GM18519 (cell line): Measurements from ENCODE around the gene RTEL1.
A peak's percentile ranks its signal among the peaks of the same experiment; 100 is the strongest.

Experiments
- ATAC-seq: cut with Tn5 transposase; IDR thresholded peaks from one replicate; pipeline ENCODE4 v1.9.1; 2021; ENCODE audit warnings: mild to moderate bottlenecking, moderate library complexity; ENCODE audit not compliant: unreplicated experiment, low FRiP score

Gene RTEL1

GRCh38 chr20:63698739-63699465 is 40.8 kb downstream of the RTEL1 start:
- no peak for ATAC-seq

DNA sequence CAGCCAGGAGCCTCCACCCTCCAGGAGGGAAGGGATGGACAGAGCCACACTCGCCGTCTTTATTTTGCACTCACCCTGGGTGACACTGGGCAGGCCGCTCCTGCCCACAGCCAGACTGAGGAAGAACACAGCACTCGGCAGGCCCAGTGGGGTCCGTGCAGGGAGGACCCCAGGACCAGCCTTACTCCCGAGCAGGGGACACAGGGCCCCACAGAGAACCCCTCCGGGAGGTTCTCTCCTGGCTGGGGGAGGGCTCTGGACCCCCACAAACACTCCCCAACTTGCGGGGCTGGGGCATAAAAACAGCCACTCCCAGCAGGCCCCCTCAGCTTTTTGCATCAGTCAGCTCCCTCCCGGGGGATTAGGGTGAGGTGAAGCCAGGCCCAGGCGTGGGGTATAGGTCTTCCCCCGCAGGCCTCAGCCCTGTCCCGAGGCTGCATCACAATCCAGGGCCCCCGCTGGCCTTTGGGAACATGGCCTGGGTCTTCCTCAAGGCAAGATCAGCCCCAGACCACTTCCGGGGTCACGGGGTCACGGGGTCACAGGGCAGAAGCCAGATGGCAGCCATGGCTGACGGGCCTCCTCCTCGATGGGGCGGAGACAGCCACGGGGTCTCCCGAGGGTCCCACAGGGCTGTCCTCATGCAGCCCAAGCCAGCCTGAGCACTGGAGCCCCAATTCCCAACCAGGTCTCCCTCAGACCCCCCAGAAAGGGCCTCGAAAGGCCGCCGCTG is 41.5 kb downstream of the RTEL1 start:
- ATAC-seq = no peak

DNA sequence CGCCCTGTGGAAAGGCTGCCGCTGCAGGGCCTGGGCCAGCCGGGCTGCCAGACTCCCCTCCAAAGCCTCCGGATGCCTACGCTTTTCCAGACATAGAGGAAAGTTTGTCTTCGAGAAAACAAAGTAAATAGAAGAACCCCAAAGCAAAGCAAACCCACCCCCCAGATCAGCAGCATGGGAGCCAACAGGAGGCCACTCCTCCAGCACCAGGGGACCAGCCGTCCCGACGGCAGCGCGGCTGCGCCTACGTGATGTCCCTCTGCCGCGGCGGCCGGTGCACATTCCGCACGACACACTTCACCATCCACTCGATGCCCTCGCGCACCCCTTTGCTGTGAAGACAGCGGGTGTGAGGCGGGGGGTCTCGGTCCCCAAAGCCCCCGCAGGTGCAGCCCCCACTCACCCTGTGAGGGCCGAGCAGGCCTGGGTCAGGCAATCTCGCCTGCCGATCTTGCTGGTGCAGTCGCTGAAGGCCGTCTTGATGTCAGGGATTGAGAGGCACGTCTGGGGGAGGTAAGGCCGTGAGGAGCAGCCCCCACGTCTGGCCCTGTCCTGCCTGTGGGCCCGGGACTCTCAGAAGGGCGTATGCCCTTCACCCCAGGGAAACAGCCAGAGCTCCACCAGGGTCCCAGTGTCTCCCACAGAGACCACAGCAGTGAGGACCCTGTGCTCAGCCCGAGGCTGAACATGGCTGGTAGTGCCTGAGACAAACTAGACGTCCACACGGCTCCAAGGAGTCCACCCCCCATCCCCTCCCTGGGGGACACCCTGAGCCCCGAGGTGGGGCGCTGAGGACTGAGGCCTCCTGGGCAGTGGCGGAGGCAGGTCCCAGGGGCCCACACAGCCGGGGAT is 42.3 kb downstream of the RTEL1 start:
- ATAC-seq = no peak

DNA sequence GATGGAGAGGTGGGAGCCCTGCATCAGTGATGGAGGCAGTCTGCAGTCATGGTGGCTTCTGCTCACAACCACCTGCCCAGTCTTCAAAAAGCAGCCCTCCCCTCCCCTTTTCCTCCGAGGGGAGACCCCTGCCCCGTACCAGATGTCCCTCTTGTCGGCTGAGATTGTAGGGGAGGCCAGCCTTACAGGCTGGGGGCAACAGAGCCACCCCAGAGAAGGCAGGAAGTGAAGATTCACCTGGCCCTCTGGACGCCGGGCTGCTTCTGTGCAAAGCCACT is 42.9 kb downstream of the RTEL1 start:
- no peak for ATAC-seq

GRCh38 chr20:63701329-63702035 is 43.4 kb downstream of the RTEL1 start:
- ATAC-seq = no peak

DNA sequence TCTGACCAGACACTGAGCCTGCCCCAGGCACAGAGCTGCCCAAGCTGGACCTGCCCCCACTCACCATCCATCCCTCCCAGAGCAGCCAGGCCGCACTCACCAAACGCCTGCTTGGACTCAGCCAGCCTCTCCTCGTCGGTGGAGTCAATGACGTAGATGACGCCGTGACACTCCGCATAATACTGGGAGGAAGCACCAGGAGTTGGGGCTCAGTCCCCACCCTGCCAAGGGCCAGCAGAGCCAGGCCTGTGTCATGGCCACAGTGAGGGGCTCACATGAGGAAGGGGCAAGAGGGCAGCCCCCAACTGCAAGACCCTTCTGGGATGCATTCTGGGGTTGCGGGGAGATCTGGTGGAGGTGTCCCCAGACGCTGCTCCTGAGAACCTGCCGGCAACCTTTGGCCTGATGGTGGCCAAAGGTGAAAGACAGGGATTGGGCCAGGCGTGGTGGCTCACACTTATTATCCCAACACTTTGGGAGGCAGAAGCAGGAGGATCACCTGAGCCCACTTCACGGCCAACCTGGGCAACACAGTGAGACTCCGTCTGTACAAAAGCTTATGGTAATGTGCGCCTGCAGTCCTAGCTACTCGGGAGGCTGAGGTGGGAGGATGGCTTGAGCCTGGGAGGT is 44.0 kb downstream of the RTEL1 start:
- no peak for ATAC-seq

GRCh38 chr20:63702751-63703470 is 44.8 kb downstream of the RTEL1 start:
- no peak for ATAC-seq

DNA sequence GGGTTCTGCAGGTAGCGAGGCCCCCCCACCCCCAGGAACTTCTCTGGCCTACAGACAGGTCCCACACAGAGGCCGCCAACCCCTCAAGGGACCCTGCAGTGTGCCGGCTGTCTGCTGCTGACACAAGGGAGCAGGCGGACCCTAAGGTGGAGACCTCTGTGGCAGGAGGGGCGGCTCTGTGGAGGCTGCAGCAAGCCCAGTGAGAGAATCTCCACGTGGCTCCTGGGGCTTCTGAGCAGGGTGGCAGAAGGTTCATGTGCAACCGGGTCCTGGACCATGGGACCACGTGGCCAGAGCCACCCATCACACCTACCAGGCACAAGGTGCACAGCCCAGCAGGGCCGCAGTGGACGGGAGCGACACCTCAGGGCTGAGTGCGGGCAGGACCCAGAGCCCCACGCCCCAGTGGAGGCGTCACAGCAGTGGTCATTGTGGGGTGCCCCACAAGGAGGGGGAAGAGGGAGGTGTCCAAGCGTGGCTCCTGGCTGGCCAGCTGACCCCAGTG is 45.4 kb downstream of the RTEL1 start:
- ATAC-seq = no peak

DNA sequence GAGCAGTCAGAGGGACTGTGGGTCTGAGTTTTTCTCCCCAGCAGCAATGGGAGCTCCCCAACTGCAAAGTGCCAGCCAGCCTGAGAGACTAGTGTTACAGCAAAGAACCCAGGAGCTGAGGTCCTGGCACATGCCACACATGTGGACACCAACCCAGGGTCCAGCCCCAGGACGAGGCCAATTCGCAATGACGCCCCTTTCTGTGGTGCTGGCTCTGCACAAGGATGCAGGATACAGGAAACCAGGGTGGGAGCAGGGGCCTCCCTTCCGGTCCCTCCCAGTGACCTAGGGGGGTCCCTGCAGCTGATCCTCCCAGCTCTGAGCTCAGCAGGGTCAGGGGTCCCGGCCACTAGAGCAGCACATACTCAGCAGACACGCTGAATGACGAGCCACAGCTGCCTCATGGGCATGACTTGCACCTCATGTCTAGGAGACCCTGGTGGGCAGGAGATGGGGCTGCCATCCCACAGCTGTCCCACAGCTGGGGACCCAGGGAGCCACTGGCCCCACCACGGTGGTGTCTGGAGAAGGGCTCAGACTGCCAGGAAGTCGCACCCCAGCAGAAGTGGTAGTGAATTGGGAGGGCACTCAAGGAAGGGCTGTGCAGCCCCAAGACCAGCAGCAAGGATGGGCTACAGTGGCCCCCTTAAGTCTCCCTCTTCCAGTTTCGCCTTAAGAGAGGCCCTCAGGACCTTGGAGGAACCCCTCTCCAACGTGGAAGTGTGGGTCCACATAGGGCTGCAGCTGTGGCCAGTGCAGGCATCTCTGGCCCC is 46.0 kb downstream of the RTEL1 start:
- ATAC-seq = no peak

DNA sequence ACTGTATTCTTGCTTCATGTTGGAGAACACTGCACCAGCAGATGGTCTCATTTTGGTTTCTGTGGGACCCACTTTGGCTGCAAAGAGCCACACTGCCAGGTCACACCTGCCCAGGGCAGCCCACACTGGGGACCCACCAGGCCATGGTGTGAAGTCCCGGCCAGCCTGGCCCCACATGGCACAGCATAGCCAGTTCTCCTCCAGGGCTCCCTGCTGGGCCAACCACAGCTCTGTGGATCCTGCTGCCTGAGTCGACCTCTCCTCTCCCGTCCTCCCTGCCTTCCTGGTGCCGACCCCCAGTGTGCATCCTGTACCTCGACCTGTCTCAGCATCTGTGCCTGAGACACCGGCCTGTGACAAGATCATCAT is 46.6 kb downstream of the RTEL1 start:
- no peak for ATAC-seq

DNA sequence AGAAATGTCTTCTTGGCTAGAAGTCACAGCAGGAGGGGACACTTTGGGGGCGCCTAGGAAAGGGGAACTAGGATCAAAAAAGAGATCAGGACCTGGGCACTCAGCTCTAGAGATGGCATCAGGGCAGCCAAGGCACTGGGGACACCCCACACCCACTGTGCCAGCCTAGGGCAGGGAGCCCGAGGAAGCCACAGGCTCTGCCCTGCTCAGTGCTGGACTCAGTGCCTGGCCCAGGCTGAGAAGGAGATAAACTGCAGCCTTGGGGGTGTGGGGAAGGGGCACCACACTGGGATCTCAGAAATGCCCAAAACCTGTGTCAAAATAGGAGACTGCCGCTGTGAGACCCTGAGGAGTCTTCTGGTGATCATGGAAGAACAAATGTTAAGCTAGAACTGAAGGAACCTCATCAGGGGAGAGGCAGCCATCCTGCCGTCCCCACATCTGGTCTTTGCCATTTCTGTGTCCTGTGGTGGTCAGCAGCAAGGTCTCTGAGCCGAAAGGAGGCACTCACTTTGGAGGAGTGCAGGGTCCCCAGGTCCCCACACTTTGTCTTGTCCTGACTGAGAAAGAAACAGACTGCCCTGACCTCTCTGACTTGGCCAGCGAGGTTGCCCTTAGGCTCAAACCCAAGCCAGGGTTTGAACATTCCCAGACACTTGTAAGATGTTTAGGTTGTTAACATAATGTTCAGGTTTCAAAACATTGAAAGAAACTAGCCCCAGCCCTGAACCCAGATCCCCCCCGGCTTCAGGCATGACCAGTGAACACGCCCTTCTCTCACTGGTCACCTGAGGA is 47.3 kb downstream of the RTEL1 start:
- no peak for ATAC-seq

GRCh38 chr20:63706027-63706695 is 48.0 kb downstream of the RTEL1 start:
- no peak for ATAC-seq

DNA sequence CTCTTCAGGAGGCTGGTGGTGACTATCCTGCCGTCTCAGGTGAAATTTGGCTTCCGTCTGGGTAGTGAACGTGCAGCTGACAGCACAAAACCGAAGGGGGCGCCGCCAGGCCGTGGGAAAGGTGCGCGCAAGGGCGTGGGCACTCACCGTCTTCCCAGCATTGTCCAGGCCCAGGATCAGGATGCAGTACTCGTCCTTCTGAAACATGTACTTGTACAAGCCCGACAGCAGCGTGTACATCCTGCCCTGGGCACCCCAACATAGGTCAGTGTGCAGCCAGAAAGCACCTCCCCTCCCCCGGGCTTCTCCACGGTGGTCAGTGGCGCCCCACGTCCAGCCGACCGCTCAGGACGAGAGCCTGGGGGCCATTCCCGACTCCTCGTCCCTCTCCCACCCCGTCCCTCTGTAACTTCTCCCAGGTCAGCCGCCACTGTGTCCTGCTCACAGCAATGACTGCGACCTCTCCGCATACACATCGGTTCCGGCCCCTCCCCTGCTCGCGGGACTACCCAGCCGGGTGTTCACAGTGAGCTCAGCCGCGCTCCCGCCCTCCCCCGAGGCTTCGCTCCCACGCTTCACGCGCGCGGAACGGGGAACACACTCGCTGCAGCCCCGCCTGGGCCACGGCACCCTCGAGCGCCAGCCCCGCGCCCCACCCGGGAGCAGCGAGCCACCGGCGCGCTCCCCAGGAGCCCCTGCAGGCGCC is 48.9 kb downstream of the RTEL1 start:
- peak; percentile 21 for ATAC-seq

- ATAC-seq = peak; percentile 43
Measured at GRCh38 chr20:63707558-63708300, 49.6 kb downstream of the RTEL1 start, which contains the start of the genes ARFRP1 and ZGPAT. TSS of gene ARFRP1 (minus strand) at chr20:63707976. CDS start at chr20:63707091, 885 bp downstream. TSS of gene ZGPAT (plus strand) at chr20:63708039. CDS start at chr20:63708581, 542 bp downstream.

GRCh38 chr20:63708301-63709148 is 50.4 kb downstream of the RTEL1 start:
- no peak for ATAC-seq
